Loucy (cell line): ENCODE measurements around the gene LIMK2.

ENCODE experiments used
- H2AFZ ChIP-seq: fragments of 200-600 bp; sonication (generic); 2 replicates; pipeline ENCODE4 v1.6.0; 2016; ENCODE audit warnings: antibody characterized with exemption, mild to moderate bottlenecking, low read length, moderate library complexity
- H3F3A ChIP-seq: fragments of 200-600 bp; 2 replicates; pipeline ENCODE4 v1.6.0; 2016; ENCODE audit warnings: antibody characterized with exemption, low read depth, mild to moderate bottlenecking
- H3K27me3 ChIP-seq: fragments of 200-600 bp; sonication (generic); 2 replicates; pipeline ENCODE4 v1.6.1; 2014; ENCODE audit warnings: low read length, mild to moderate bottlenecking; ENCODE audit not compliant: insufficient read depth, poor library complexity, severe bottlenecking
- H3K36me3 ChIP-seq: fragments of 200-600 bp; sonication (generic); 2 replicates; pipeline ENCODE4 v1.6.1; 2016; ENCODE audit warnings: low read length; ENCODE audit not compliant: insufficient read depth
- H3K4me1 ChIP-seq: fragments of 200-600 bp; sonication (generic); 2 replicates; pipeline ENCODE4 v1.5.1; 2014; ENCODE audit warnings: low read length, mild to moderate bottlenecking; ENCODE audit not compliant: insufficient read depth, poor library complexity, severe bottlenecking
- H3K4me2 ChIP-seq: fragments of 200-600 bp; sonication (generic); 2 replicates; pipeline ENCODE4 v1.6.0; 2014; ENCODE audit warnings: antibody characterized with exemption, low read length, low read depth, mild to moderate bottlenecking; ENCODE audit not compliant: poor library complexity, severe bottlenecking
- H3K4me3 ChIP-seq: fragments of 200-600 bp; sonication (generic); 2 replicates; pipeline ENCODE4 v1.5.1; 2014; ENCODE audit warnings: low read length, mild to moderate bottlenecking, mixed read lengths; ENCODE audit not compliant: poor library complexity, severe bottlenecking
- H3K79me2 ChIP-seq: fragments of 200-600 bp; sonication (generic); 2 replicates; pipeline ENCODE4 v1.6.1; 2014; ENCODE audit warnings: low read length; ENCODE audit not compliant: insufficient read depth
- H3K9ac ChIP-seq: fragments of 200-600 bp; sonication (generic); 2 replicates; pipeline ENCODE4 v1.6.0; 2014; ENCODE audit warnings: mild to moderate bottlenecking, low read depth, low read length, moderate library complexity; ENCODE audit not compliant: poor library complexity, severe bottlenecking
- H3K9me2 ChIP-seq: fragments of 200-600 bp; sonication (generic); replicated peaks from 2 replicates; pipeline ENCODE4 v1.6.1; 2016; ENCODE audit warnings: low read depth, low read length, mixed read lengths
- H3K9me3 ChIP-seq: fragments of 200-600 bp; sonication (generic); 2 replicates; pipeline ENCODE4 v1.6.1; 2014; ENCODE audit warnings: mild to moderate bottlenecking, antibody characterized with exemption, low read length, low read depth; ENCODE audit not compliant: insufficient read depth
- H4K20me1 ChIP-seq: fragments of 200-600 bp; sonication (generic); 2 replicates; pipeline ENCODE4 v1.6.0; 2014; ENCODE audit warnings: antibody characterized with exemption, low read length, mild to moderate bottlenecking; ENCODE audit not compliant: insufficient read depth, poor library complexity, severe bottlenecking
- CTCF ChIP-seq: fragments of 200-600 bp; sonication (generic); conservative IDR thresholded peaks from 2 replicates; pipeline ENCODE4 v1.5.1; 2014; ENCODE audit warnings: mild to moderate bottlenecking, antibody characterized with exemption, low read length
- EZH2phosphoT487 ChIP-seq: fragments of 200-600 bp; IDR thresholded peaks from 2 replicates; pipeline ENCODE4 v1.6.1; 2018; ENCODE audit warnings: antibody characterized with exemption, mild to moderate bottlenecking, moderate library complexity, borderline replicate concordance

LIMK2 gene

GRCh38 chr22:31178859-31179258 lies 33.2 kb upstream of the LIMK2 start:
- Histone ChIP-seq H3K79me2 (no peaks in the 10 kb centered on the region), H3K4me1 (no peaks in the 10 kb centered on the region), H3K4me2 (no peak overlapping the region), H3K9me2 (no peaks in the 10 kb centered on the region), H3K4me3 (no peak overlapping the region), H3K9ac (no peak overlapping the region), H3K36me3 (no peaks in the 10 kb centered on the region), H3K27me3 (no peaks in the 10 kb centered on the region), H3K9me3 (no peaks in the 10 kb centered on the region), H4K20me1 (no peaks in the 10 kb centered on the region), H3F3A (no peaks in the 10 kb centered on the region), H2AFZ (no peak overlapping the region)
- no peak for TF ChIP-seq EZH2phosphoT487
- TF ChIP-seq CTCF, result no peak

- Histone ChIP-seq H3K36me3 (no peaks in the 10 kb centered on the region), H2AFZ (no peak overlapping the region), H3K4me2 (no peak overlapping the region), H3K79me2 (no peaks in the 10 kb centered on the region), H3K9me3 (no peaks in the 10 kb centered on the region), H3K9ac (no peak overlapping the region), H3K9me2 (no peaks in the 10 kb centered on the region), H3F3A (no peaks in the 10 kb centered on the region), H3K4me1 (no peaks in the 10 kb centered on the region), H4K20me1 (no peaks in the 10 kb centered on the region), H3K4me3 (no peak overlapping the region), H3K27me3 (no peaks in the 10 kb centered on the region)
- TF ChIP-seq CTCF, result no peak
- no peak for TF ChIP-seq EZH2phosphoT487
Measured at GRCh38 chr22:31179345-31179744, 32.8 kb upstream of the LIMK2 start.

DNA sequence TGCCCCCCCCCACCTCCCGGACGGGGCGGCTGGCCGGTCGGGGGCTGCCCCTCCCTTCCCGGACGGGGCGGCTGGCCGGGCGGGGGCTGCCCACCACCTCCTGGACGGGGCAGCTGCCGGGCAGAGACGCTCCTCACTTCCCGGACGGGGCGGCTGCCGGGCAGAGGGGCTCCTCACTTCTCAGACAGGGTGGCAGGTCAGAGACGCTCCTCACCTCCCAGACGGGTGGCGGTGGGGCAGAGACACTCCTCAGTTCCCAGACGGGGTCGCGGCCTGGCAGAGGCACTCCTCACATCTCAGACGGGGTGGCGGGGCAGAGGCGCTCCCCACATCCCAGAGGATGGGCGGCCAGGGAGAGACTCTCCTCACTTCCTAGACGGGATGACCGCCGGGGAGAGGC lies 28.1 kb upstream of the LIMK2 start:
- H3K79me2 ChIP-seq, result no peaks in the 10 kb centered on the region

More for the DNA sequence above, 28.1 kb upstream of the LIMK2 start:
- no peaks in the 10 kb centered on the region for H3K27me3 ChIP-seq
- no peak overlapping the region for H3K4me3 ChIP-seq
- no peaks in the 10 kb centered on the region for H3K4me1 ChIP-seq
- H3F3A ChIP-seq, result no peaks in the 10 kb centered on the region
- no peak overlapping the region for H3K4me2 ChIP-seq
- TF ChIP-seq CTCF (no peak), EZH2phosphoT487 (no peak)
- no peak overlapping the region for H2AFZ ChIP-seq
- H3K9me3 ChIP-seq, result no peaks in the 10 kb centered on the region
- H3K36me3 ChIP-seq, result 0 out of 2 replicates have a peak, but pooled peaks cover 3% of the 10 kb centered on the region
- no peaks in the 10 kb centered on the region for H4K20me1 ChIP-seq
- H3K9me2 ChIP-seq, result no peaks in the 10 kb centered on the region
- H3K9ac ChIP-seq, result no peak overlapping the region
